GM10847 (cell line): ENCODE measurements around the gene LMBRD2.

Experiments
- POLR2A ChIP-seq: IDR thresholded peaks from 2 replicates; pipeline ENCODE4 v1.6.1; 2011; ENCODE audit not compliant: insufficient read length; ENCODE audit errors: extremely low read depth

LMBRD2 gene

GRCh38 chr5:36151434-36152323 lies at the start of gene LMBRD2, which contains the start of gene SKP2:
Gene LMBRD2, minus strand, starts transcription at chr5:36151887. Its CDS starts 8,538 bp downstream, at chr5:36143349.
Gene SKP2, plus strand, starts transcription at chr5:36152111. Its CDS starts 152 bp downstream, at chr5:36152263.
- TF ChIP-seq POLR2A: peak; percentile 82

- TF ChIP-seq POLR2A: no peak
Measured at GRCh38 chr5:36200513-36200912, 48.8 kb upstream of the LMBRD2 start.

- TF ChIP-seq POLR2A: no peak
Measured at GRCh38 chr5:36199620-36200019, 47.9 kb upstream of the LMBRD2 start.

- no peak for TF ChIP-seq POLR2A
Measured at GRCh38 chr5:36198281-36198680, 46.6 kb upstream of the LMBRD2 start.

- no peak for TF ChIP-seq POLR2A
Measured at GRCh38 chr5:36193746-36194145, 42.1 kb upstream of the LMBRD2 start.

GRCh38 chr5:36181774-36182173 lies 30.1 kb upstream of the LMBRD2 start:
- TF ChIP-seq POLR2A: no peak

- no peak for TF ChIP-seq POLR2A
Measured at GRCh38 chr5:36180556-36181350, 29.1 kb upstream of the LMBRD2 start.

- TF ChIP-seq POLR2A: no peak
Measured at GRCh38 chr5:36179950-36180349, 28.3 kb upstream of the LMBRD2 start.

- no peak for TF ChIP-seq POLR2A
Measured at GRCh38 chr5:36178524-36178890, 26.8 kb upstream of the LMBRD2 start.

GRCh38 chr5:36177715-36178523 lies 26.2 kb upstream of the LMBRD2 start:
- no peak for TF ChIP-seq POLR2A

- TF ChIP-seq POLR2A: no peak
Measured at GRCh38 chr5:36177154-36177553, 25.5 kb upstream of the LMBRD2 start.

- TF ChIP-seq POLR2A: no peak
Measured at GRCh38 chr5:36175043-36175442, 23.4 kb upstream of the LMBRD2 start.

- no peak for TF ChIP-seq POLR2A
Measured at GRCh38 chr5:36174119-36174518, 22.4 kb upstream of the LMBRD2 start.

- no peak for TF ChIP-seq POLR2A
Measured at GRCh38 chr5:36173426-36173825, 21.7 kb upstream of the LMBRD2 start.

- no peak for TF ChIP-seq POLR2A
Measured at GRCh38 chr5:36172599-36172998, 20.9 kb upstream of the LMBRD2 start.
